22Rv1 (cell line): ENCODE measurements around the gene KCNJ14.

ENCODE experiments used
- ZFX ChIP-seq: fragments of 450-650 bp; IDR thresholded peaks from 2 replicates; pipeline ENCODE4 v1.6.1; 2017; ENCODE audit warnings: antibody characterized with exemption, borderline replicate concordance
- TF ChIP-seq, protein P1 (sequence below): fragments of 450-650 bp; IDR thresholded peaks from 2 replicates; pipeline ENCODE4 v1.5.1; 2017; ENCODE audit warnings: mild to moderate bottlenecking

DNA sequence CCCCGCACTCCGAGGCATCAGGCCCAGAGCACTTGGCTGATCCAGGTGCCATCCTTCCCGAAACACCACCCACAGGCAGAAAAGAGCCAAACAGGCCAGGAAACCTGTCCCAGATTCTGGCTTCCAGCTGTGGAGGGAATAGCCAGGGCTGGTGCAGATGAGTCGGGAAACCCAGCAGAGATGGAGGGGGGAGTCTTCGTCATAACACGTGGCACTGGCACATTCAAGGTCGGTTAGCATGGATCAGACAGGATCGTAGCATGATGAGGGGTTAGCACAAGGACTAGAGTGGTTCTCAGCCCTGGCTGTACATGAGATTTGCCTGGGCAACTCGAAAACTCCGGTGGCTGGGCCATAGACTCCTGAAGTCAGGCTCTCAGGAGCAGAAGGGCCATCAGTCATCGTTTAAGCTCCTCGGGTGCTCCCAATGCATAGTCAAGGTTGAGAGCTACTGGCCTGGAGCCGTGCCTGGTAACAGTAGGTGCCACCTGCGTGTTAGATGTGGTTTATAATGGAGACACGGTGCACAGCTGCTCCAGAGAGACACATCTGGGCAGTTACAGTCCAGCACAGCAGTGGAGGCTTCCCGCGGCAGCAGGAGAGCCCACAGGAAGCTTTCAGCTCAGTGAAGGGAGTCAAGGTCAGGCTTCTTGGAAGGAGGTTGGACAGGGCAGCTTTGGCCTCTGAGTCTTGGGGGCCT, 20.1 kb downstream of the KCNJ14 start:
- TF ChIP-seq, protein P1, sequence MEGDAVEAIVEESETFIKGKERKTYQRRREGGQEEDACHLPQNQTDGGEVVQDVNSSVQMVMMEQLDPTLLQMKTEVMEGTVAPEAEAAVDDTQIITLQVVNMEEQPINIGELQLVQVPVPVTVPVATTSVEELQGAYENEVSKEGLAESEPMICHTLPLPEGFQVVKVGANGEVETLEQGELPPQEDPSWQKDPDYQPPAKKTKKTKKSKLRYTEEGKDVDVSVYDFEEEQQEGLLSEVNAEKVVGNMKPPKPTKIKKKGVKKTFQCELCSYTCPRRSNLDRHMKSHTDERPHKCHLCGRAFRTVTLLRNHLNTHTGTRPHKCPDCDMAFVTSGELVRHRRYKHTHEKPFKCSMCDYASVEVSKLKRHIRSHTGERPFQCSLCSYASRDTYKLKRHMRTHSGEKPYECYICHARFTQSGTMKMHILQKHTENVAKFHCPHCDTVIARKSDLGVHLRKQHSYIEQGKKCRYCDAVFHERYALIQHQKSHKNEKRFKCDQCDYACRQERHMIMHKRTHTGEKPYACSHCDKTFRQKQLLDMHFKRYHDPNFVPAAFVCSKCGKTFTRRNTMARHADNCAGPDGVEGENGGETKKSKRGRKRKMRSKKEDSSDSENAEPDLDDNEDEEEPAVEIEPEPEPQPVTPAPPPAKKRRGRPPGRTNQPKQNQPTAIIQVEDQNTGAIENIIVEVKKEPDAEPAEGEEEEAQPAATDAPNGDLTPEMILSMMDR, result no peak
- TF ChIP-seq ZFX, result no peak
